ENCODE data around the gene SMIM38. TPM values are rescaled to one million over a fixed set of nuclear protein-coding genes. Genes with fewer than 3 reads are reported as not detected.

SMIM38 gene
- total RNA-seq, 1 experiment from 2014 or later, result 0.54 TPM

- no TSS peak for BruUV-seq (replicated peaks)
- Histone ChIP-seq H3K79me2 (ENCODE audit: insufficient read depth, low read length) (no peaks in the 10 kb centered on the region), H3K27me3 (ENCODE audit: insufficient read depth, low read length) (no peaks in the 10 kb centered on the region), H3K4me2 (ENCODE audit: low read length) (no peak overlapping the region), H3K36me3 (ENCODE audit: control insufficient read depth in 1 of 2, insufficient read depth in 2 of 2, low read length in 2 of 2) (no peaks in the 10 kb centered on the region), H4K20me1 (ENCODE audit: insufficient read depth) (no peaks in the 10 kb centered on the region), H3K9ac (ENCODE audit: low read length) (no peak overlapping the region), H3K27ac (ENCODE audit: low read depth, low read length) (no peak overlapping the region), H3K9me2 (ENCODE audit: insufficient read depth) (no peaks in the 10 kb centered on the region), H3K9me3 (ENCODE audit: control insufficient read depth in 1 of 2, insufficient read depth in 1 of 2, low read depth in 1 of 2, low read length in 2 of 2) (no peaks in the 10 kb centered on the region; a peak in 1 of 4 replicates), H3K4me1 (ENCODE audit: control insufficient read depth in 1 of 2, insufficient read depth in 2 of 2, low read length in 2 of 2) (no peaks in the 10 kb centered on the region; a peak in 1 of 4 replicates), H2AFZ (ENCODE audit: low read depth, low read length, poor library complexity, severe bottlenecking) (no peak overlapping the region), H3K4me3 (replicated peaks in 1 of 2; ENCODE audit: low read depth in 1 of 2, low read length in 2 of 2) (no peak overlapping the region)
- TF ChIP-seq POLR2A (IDR thresholded peaks at IDR 0.05; ENCODE audit: borderline replicate concordance, extremely low read depth, insufficient read depth, insufficient read length) (no peak), POLR2AphosphoS5 (IDR thresholded peaks at IDR 0.05; ENCODE audit: low read depth, low read length) (no peak), JUND (IDR thresholded peaks at IDR 0.05) (no peak)
- ChIA-PET CTCF (interaction anchor here (1.0 kb wide), 1 partner anchor 561 kb away, joined by 3 read pairs; no protein-coding TSS in a partner anchor), POLR2A (no interaction called here), RAD21 (ENCODE audit: low non-redundant PET in 1 of 2, low total read pairs in 2 of 2, uncharacterized antibody in 2 of 2, unreplicated experiment in 2 of 2) (no interaction called here)
- no peak for ATAC-seq
- no peak for DNase-seq (ENCODE audit: low read depth, low spot score)
- intact Hi-C loops (cut with micrococcal nuclease), result no loop called here
Observed at GRCh38 chr11:69109101-69109500, 46.6 kb upstream of the SMIM38 start.

DNA sequence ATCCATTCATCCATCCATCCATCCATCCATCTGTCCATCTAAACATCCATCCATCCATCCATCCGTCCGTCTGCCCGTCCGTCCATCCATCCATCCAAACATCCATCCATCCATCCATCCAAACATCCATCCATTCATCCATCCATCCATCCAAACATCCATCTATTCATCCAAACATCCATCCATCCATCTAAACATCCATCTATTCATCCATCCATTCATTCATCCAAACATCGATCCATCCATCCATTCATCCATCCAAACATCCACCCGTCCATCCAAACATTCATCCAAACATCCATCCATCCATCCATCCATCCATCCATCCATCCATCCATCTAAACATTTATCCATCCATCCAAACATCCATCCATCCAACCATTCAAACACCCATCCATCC lies 45.3 kb upstream of the SMIM38 start:
- no peak overlapping the region for H3K4me3 ChIP-seq (replicated peaks in 1 of 2; ENCODE audit: low read depth in 1 of 2, low read length in 2 of 2)
- intact Hi-C loops (cut with micrococcal nuclease), result no loop called here
- no peak overlapping the region for H3K9ac ChIP-seq (ENCODE audit: low read length)
- H3K27ac ChIP-seq (ENCODE audit: low read depth, low read length), result no peak overlapping the region
- no TSS peak for BruUV-seq (replicated peaks)
- H3K4me2 ChIP-seq (ENCODE audit: low read length), result no peak overlapping the region
- ATAC-seq, result no peak
- no peaks in the 10 kb centered on the region for H4K20me1 ChIP-seq (ENCODE audit: insufficient read depth)
- TF ChIP-seq RAD21 (IDR thresholded peaks at IDR 0.05; ENCODE audit: low read depth) (no peak), ELF1 (IDR thresholded peaks at IDR 0.05; ENCODE audit: borderline replicate concordance, low read depth) (no peak), ZNF274 (IDR thresholded peaks at IDR 0.05; ENCODE audit: low read depth, low read length) (no peak), ATF3 (IDR thresholded peaks at IDR 0.05) (no peak), CEBPB (IDR thresholded peaks at IDR 0.05; ENCODE audit: low read depth) (no peak), POLR2AphosphoS5 (IDR thresholded peaks at IDR 0.05; ENCODE audit: low read depth, low read length) (no peak), FOSL1 (IDR thresholded peaks at IDR 0.05; ENCODE audit: low read depth) (no peak), SRF (IDR thresholded peaks at IDR 0.05; ENCODE audit: low read depth) (no peak), JUND (IDR thresholded peaks at IDR 0.05) (no peak)
- TF ChIP-seq, protein P1, sequence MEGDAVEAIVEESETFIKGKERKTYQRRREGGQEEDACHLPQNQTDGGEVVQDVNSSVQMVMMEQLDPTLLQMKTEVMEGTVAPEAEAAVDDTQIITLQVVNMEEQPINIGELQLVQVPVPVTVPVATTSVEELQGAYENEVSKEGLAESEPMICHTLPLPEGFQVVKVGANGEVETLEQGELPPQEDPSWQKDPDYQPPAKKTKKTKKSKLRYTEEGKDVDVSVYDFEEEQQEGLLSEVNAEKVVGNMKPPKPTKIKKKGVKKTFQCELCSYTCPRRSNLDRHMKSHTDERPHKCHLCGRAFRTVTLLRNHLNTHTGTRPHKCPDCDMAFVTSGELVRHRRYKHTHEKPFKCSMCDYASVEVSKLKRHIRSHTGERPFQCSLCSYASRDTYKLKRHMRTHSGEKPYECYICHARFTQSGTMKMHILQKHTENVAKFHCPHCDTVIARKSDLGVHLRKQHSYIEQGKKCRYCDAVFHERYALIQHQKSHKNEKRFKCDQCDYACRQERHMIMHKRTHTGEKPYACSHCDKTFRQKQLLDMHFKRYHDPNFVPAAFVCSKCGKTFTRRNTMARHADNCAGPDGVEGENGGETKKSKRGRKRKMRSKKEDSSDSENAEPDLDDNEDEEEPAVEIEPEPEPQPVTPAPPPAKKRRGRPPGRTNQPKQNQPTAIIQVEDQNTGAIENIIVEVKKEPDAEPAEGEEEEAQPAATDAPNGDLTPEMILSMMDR (IDR thresholded peaks at IDR 0.05 in 2 of 3, conservative IDR thresholded peaks at IDR 0.05 in 1 of 3; ENCODE audit: borderline replicate concordance in 1 of 3, insufficient read depth in 1 of 3, low read depth in 2 of 3, low read length in 2 of 3), result no peak
- TF ChIP-seq, protein P2, sequence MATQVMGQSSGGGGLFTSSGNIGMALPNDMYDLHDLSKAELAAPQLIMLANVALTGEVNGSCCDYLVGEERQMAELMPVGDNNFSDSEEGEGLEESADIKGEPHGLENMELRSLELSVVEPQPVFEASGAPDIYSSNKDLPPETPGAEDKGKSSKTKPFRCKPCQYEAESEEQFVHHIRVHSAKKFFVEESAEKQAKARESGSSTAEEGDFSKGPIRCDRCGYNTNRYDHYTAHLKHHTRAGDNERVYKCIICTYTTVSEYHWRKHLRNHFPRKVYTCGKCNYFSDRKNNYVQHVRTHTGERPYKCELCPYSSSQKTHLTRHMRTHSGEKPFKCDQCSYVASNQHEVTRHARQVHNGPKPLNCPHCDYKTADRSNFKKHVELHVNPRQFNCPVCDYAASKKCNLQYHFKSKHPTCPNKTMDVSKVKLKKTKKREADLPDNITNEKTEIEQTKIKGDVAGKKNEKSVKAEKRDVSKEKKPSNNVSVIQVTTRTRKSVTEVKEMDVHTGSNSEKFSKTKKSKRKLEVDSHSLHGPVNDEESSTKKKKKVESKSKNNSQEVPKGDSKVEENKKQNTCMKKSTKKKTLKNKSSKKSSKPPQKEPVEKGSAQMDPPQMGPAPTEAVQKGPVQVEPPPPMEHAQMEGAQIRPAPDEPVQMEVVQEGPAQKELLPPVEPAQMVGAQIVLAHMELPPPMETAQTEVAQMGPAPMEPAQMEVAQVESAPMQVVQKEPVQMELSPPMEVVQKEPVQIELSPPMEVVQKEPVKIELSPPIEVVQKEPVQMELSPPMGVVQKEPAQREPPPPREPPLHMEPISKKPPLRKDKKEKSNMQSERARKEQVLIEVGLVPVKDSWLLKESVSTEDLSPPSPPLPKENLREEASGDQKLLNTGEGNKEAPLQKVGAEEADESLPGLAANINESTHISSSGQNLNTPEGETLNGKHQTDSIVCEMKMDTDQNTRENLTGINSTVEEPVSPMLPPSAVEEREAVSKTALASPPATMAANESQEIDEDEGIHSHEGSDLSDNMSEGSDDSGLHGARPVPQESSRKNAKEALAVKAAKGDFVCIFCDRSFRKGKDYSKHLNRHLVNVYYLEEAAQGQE (IDR thresholded peaks at IDR 0.05; ENCODE audit: low read depth), result no peak
- RAD21 ChIA-PET (ENCODE audit: low non-redundant PET in 1 of 2, low total read pairs in 2 of 2, uncharacterized antibody in 2 of 2, unreplicated experiment in 2 of 2), result no interaction called here
- CTCF ChIA-PET, result no interaction called here
- H3K36me3 ChIP-seq (ENCODE audit: control insufficient read depth in 1 of 2, insufficient read depth in 2 of 2, low read length in 2 of 2), result no peaks in the 10 kb centered on the region
- no peaks in the 10 kb centered on the region for H3K79me2 ChIP-seq (ENCODE audit: insufficient read depth, low read length)
- no peaks in the 10 kb centered on the region for H3K27me3 ChIP-seq (ENCODE audit: insufficient read depth, low read length)
- no peaks in the 10 kb centered on the region; a peak in 1 of 4 replicates for H3K9me3 ChIP-seq (ENCODE audit: control insufficient read depth in 1 of 2, insufficient read depth in 1 of 2, low read depth in 1 of 2, low read length in 2 of 2)
- peaks cover 0 to 2% of the 10 kb centered on the region in 2 experiments; a peak in 3 of 4 replicates for H3K4me1 ChIP-seq (ENCODE audit: control insufficient read depth in 1 of 2, insufficient read depth in 2 of 2, low read length in 2 of 2)
- POLR2A ChIA-PET, result no interaction called here
- no peak for DNase-seq (ENCODE audit: low read depth, low spot score)
- H2AFZ ChIP-seq (ENCODE audit: low read depth, low read length, poor library complexity, severe bottlenecking), result no peak overlapping the region
- H3K9me2 ChIP-seq (ENCODE audit: insufficient read depth), result no peaks in the 10 kb centered on the region
